Measurements from ENCODE around the gene CDA. TPM values are rescaled to one million over a fixed set of nuclear protein-coding genes. Genes with fewer than 3 reads are reported as not detected.

The CDA gene
- total RNA-seq, 2 donors from 2014 or later, result 0.59 TPM; not detected in 1

DNA sequence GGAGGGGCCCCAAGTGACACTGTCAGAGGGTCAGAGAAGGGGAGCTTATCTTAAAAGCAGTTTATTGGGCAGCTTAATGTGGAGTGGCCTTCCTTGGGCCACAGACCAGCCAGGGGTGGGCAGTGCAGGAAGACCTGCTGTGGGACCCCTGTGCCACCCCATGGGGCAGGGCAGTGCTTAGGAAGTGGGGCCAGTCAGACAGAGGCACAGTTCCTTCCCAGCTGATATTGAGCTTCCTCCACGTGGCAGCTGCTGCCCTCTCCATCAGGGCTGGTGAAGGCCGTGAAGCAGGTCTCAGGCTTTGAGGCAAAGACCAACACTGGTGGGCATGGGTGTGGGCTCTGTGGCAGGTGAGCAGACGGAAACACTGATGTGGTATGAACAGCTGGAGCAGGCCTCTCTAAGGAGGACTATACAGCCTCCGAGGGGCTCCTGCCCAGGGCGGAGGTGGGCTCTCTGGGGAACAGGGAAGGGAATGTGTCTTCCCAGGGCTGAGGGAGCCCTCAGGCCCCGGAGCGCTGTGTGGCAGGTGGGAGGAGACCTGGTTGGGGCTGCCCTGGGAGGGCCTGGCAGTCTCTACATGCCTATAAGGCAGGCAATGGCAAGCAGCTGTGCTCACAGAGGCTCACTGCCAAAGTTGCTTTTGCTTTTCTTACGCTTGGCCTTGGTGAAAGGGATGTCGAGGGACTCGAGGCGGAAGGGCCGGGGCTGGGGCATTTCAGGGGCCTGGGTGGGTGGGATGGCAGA is 75.2 kb downstream of the CDA start:
- TF ChIP-seq POLR2A (IDR thresholded peaks at IDR 0.05) (no peak), POLR2AphosphoS5 (IDR thresholded peaks at IDR 0.05) (no peak)
- TF ChIP-seq, protein P1, sequence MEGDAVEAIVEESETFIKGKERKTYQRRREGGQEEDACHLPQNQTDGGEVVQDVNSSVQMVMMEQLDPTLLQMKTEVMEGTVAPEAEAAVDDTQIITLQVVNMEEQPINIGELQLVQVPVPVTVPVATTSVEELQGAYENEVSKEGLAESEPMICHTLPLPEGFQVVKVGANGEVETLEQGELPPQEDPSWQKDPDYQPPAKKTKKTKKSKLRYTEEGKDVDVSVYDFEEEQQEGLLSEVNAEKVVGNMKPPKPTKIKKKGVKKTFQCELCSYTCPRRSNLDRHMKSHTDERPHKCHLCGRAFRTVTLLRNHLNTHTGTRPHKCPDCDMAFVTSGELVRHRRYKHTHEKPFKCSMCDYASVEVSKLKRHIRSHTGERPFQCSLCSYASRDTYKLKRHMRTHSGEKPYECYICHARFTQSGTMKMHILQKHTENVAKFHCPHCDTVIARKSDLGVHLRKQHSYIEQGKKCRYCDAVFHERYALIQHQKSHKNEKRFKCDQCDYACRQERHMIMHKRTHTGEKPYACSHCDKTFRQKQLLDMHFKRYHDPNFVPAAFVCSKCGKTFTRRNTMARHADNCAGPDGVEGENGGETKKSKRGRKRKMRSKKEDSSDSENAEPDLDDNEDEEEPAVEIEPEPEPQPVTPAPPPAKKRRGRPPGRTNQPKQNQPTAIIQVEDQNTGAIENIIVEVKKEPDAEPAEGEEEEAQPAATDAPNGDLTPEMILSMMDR (IDR thresholded peaks at IDR 0.05), result no peak
- no peaks in the 10 kb centered on the region for H3K27me3 ChIP-seq (replicated peaks; ENCODE audit: insufficient read depth)
- no peak for DNase-seq (ENCODE audit: low spot score)
- H3K4me3 ChIP-seq, result no peak overlapping the region
- no peaks in the 10 kb centered on the region for H3K36me3 ChIP-seq
- H3K9me3 ChIP-seq, result no peaks in the 10 kb centered on the region
- 77% methylated on average over 12 of the region's 12 CpGs for WGBS
- H3K4me1 ChIP-seq (replicated peaks), result no peaks in the 10 kb centered on the region
- intact Hi-C loops (cut with DNase I), result no loop called here
- H3K27ac ChIP-seq, result no peak overlapping the region

DNA sequence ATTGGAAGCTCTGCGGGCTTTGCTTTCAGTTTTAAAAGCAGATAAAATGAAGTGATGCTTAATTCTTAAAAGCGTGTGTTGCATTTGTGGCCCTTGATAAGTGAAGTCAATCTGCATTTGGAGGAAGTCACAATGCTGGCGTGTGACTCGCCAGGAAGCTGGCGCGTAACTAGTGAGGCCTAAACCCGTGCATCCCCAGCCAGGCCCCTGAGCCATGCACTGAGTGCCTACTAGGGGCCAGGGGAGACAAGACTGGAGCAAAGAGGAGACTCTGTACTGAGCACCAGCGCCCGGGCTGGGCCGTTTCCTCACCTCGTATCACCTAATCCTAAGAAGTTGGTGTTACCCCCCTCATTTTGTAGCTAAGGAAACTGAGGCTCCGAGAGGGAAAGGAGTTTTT is 76.8 kb downstream of the CDA start:
- Histone ChIP-seq H3K4me3 (no peak overlapping the region), H3K36me3 (no peaks in the 10 kb centered on the region), H3K9me3 (no peaks in the 10 kb centered on the region), H3K27ac (no peak overlapping the region), H3K27me3 (replicated peaks; ENCODE audit: insufficient read depth) (no peaks in the 10 kb centered on the region), H3K4me1 (replicated peaks) (no peaks in the 10 kb centered on the region)
- TF ChIP-seq POLR2AphosphoS5 (IDR thresholded peaks at IDR 0.05), result no peak
- TF ChIP-seq POLR2A (IDR thresholded peaks at IDR 0.05), result no peak
- TF ChIP-seq, protein P1 (IDR thresholded peaks at IDR 0.05), result no peak
- 47% methylated on average over 12 of the region's 12 CpGs for WGBS
- intact Hi-C loops (cut with DNase I), result no loop called here
- DNase-seq (ENCODE audit: low spot score), result no peak

DNA sequence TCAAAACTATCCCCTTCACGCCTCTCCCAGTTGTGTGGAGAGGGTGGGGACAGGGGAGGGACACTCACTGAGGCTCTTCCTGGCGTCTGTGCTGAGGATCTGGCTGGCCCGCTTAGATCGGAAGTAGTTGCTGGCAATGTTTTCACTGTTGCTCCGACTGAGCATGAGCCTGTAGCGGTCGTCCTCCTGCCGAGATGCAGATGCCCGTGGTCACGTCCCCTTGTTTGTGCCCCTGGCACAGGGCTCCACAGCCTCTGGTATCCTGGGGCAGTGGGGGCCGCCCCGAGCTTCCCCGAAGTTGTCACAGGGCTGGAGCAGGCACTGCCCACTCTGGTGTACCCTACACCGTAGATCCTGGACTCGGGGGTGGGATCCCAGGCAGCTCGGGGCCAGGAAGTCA is 77.2 kb downstream of the CDA start:
- intact Hi-C loops (cut with DNase I), result no loop called here
- H3K4me1 ChIP-seq (replicated peaks), result no peaks in the 10 kb centered on the region
- no peaks in the 10 kb centered on the region for H3K36me3 ChIP-seq
- no peaks in the 10 kb centered on the region for H3K27me3 ChIP-seq (replicated peaks; ENCODE audit: insufficient read depth)
- no peak for TF ChIP-seq POLR2A (IDR thresholded peaks at IDR 0.05)
- TF ChIP-seq POLR2AphosphoS5 (IDR thresholded peaks at IDR 0.05), result no peak
- TF ChIP-seq, protein P1 (IDR thresholded peaks at IDR 0.05), result no peak
- 68% methylated on average over 15 of the region's 16 CpGs for WGBS
- no peak for DNase-seq (ENCODE audit: low spot score)
- H3K4me3 ChIP-seq, result no peak overlapping the region
- H3K9me3 ChIP-seq, result no peaks in the 10 kb centered on the region
- H3K27ac ChIP-seq, result no peak overlapping the region

DNA sequence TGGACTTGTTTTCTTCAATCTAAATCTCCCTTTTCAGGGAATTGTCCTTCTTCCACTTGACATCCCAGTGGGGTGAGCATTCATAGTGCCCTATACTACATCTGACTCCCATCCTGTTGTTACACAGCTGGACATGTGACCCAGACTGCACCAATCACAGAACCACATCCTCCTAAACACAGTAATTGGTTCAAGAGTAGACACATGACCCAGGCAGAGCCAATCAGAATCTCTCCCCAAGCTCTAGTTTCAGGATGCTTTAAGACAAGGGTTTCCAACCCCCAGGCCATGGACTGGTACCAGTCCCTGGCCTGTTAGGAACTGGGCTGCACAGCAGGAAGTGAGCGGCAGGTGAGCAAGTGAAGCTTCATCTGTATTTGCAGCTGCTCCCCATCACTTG is 77.9 kb downstream of the CDA start:
- Histone ChIP-seq H3K9me3 (no peaks in the 10 kb centered on the region), H3K4me3 (no peak overlapping the region), H3K4me1 (replicated peaks) (no peaks in the 10 kb centered on the region), H3K36me3 (no peaks in the 10 kb centered on the region), H3K27me3 (replicated peaks; ENCODE audit: insufficient read depth) (no peaks in the 10 kb centered on the region), H3K27ac (no peak overlapping the region)
- intact Hi-C loops (cut with DNase I), result no loop called here
- no peak for DNase-seq (ENCODE audit: low spot score)
- TF ChIP-seq POLR2AphosphoS5 (IDR thresholded peaks at IDR 0.05), result no peak
- TF ChIP-seq, protein P1 (IDR thresholded peaks at IDR 0.05), result no peak
- TF ChIP-seq POLR2A (IDR thresholded peaks at IDR 0.05), result no peak
- 93% methylated on average over 1 of the region's 1 CpG for WGBS

Other genes starting within 250 kb of the CDA start
- gene CAMK2N1, start 102.9 kb upstream of the CDA start, total RNA-seq, result 10 to 100 TPM; 12.7 to 17.4 TPM
- 10 to 100 TPM; 30.0 to 37.0 TPM for gene MUL1, start 80.9 kb upstream of the CDA start, total RNA-seq
- gene FAM43B, start 36.5 kb upstream of the CDA start, total RNA-seq, result under 1 TPM; 0.68 to 0.85 TPM
- gene PINK1, start 44.4 kb downstream of the CDA start, total RNA-seq, result 100 to 1,000 TPM; 115 to 136 TPM
- gene DDOST, start 72.3 kb downstream of the CDA start, total RNA-seq, result 100 to 1,000 TPM; 223 to 264 TPM
- gene KIF17, start 128.9 kb downstream of the CDA start, total RNA-seq, result 10 to 100 TPM in 1 of 2 donors, 1 to 10 TPM in 1; 1.6 to 12.6 TPM
- 1 to 10 TPM in 1 of 2 donors, not detected in 1; 2.2 TPM for gene SH2D5, start 143.6 kb downstream of the CDA start, total RNA-seq
- 100 to 1,000 TPM; 156 to 252 TPM for gene HP1BP3, start 198.2 kb downstream of the CDA start, total RNA-seq